Sigmoid colon (tissue), 4 donors: ENCODE measurements around the gene TIMP1.

Experiments used
- EP300 ChIP-seq, 4 donors: sonication (generic); formaldehyde crosslinking; IDR thresholded peaks; one replicate each; pipeline ENCODE4 v1.6.1; 2017; ENCODE audit warnings: antibody characterized with exemption in 4 of 4
- POLR2A ChIP-seq, 2 donors: fragments of 450-650 bp; IDR thresholded peaks; one replicate each; pipeline ENCODE4 v1.6.1; 2016; ENCODE audit warnings: antibody characterized with exemption in 2 of 2, mild to moderate bottlenecking in 2 of 2, moderate library complexity in 2 of 2
- TF ChIP-seq, protein P1 (sequence below), 4 experiments: fragments of 450-650 bp in 3 of 4; fragments of 200-600 bp in 1 of 4; IDR thresholded peaks; one replicate each; pipeline ENCODE4 v1.5.1; 2016 to 2019; ENCODE audit warnings: antibody characterized with exemption in 4 of 4, mild to moderate bottlenecking in 3 of 4, moderate library complexity in 2 of 4

DNA sequence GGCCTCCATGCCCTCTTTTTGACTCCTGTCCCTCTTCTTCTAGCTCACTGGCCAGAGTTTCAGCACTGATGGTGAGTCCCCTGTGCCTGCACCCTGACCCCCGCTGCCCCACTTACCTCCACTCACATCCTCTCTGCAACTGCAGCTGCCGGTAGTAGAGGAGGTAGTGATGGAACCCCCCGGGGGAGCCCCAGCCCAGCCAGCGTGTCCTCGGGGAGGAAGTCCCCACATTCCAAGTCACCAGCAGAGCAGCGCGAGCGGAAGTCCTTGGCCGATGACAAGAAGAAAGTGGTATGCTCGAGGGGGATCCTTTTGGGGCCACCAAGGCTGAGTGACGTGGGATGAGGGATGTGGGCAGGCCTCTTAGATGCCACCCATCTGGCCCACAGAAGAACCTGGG is 15.4 kb upstream of the TIMP1 start:
- TF ChIP-seq, protein P1, sequence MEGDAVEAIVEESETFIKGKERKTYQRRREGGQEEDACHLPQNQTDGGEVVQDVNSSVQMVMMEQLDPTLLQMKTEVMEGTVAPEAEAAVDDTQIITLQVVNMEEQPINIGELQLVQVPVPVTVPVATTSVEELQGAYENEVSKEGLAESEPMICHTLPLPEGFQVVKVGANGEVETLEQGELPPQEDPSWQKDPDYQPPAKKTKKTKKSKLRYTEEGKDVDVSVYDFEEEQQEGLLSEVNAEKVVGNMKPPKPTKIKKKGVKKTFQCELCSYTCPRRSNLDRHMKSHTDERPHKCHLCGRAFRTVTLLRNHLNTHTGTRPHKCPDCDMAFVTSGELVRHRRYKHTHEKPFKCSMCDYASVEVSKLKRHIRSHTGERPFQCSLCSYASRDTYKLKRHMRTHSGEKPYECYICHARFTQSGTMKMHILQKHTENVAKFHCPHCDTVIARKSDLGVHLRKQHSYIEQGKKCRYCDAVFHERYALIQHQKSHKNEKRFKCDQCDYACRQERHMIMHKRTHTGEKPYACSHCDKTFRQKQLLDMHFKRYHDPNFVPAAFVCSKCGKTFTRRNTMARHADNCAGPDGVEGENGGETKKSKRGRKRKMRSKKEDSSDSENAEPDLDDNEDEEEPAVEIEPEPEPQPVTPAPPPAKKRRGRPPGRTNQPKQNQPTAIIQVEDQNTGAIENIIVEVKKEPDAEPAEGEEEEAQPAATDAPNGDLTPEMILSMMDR (IDR thresholded peaks at IDR 0.05) = no peak
- TF ChIP-seq EP300 (IDR thresholded peaks at IDR 0.05) (no peak), POLR2A (IDR thresholded peaks at IDR 0.05) (no peak)
